ENCODE data around the gene MRPL11. TPM values are rescaled to one million over a fixed set of nuclear protein-coding genes. Genes with fewer than 3 reads are reported as not detected.
A peak's percentile ranks its signal among the peaks of the same experiment; 100 is the strongest.

Gene MRPL11
- total and polyA plus RNA-seq, 2 of the 13 experiments (the other 11 are each of a cell fraction or from before 2014, with no cell fraction given): 72.9 to 176 TPM

GRCh38 chr11:66438504-66439466 is at the start of gene MRPL11 (continued):
- TF ChIP-seq RARA (CRISPR knock-in tag; IDR thresholded peaks at IDR 0.05) (peak; percentile 18; the same call in 1 of the 2 replicates), ZNF326 (CRISPR knock-in tag; IDR thresholded peaks at IDR 0.05; ENCODE audit: borderline replicate concordance) (no peak), TCF12 (IDR thresholded peaks at IDR 0.05) (no peak), TCF12 (CRISPR knock-in tag; IDR thresholded peaks at IDR 0.05) (no peak), NCOA5 (CRISPR knock-in tag; IDR thresholded peaks at IDR 0.05) (no peak), ZNF670 (CRISPR knock-in tag; IDR thresholded peaks at IDR 0.05; ENCODE audit: borderline replicate concordance) (no peak), TIGD3 (CRISPR knock-in tag; IDR thresholded peaks at IDR 0.05; ENCODE audit: borderline replicate concordance) (no peak), ZNF18 (CRISPR knock-in tag; IDR thresholded peaks at IDR 0.05; ENCODE audit: insufficient replicate concordance) (peak; percentile 71), KLF12 (CRISPR knock-in tag; IDR thresholded peaks at IDR 0.05; ENCODE audit: borderline replicate concordance) (no peak), TBX2 (CRISPR knock-in tag; IDR thresholded peaks at IDR 0.05; ENCODE audit: borderline replicate concordance) (peak; percentile 23), ZNF773 (CRISPR knock-in tag; IDR thresholded peaks at IDR 0.05; ENCODE audit: borderline replicate concordance) (peak; percentile 78; the same call in 1 of the 2 replicates), PRPF4 (IDR thresholded peaks at IDR 0.05; ENCODE audit: low read depth, low read length, poor library complexity, severe bottlenecking) (no peak), ZSCAN22 (CRISPR knock-in tag; IDR thresholded peaks at IDR 0.05) (no peak), HNRNPLL (IDR thresholded peaks at IDR 0.05; ENCODE audit: low read depth, low read length, poor library complexity, severe bottlenecking) (no peak), NR2C2 (CRISPR knock-in tag; IDR thresholded peaks at IDR 0.05; ENCODE audit: borderline replicate concordance) (peak; percentile 99), ZFP36L2 (CRISPR knock-in tag; IDR thresholded peaks at IDR 0.05) (no peak), UBTF (CRISPR knock-in tag; IDR thresholded peaks at IDR 0.05) (peak; percentile 65), XRCC5 (optimal IDR thresholded peaks at IDR 0.05; ENCODE audit: low read length) (no peak), ZNF644 (CRISPR knock-in tag; IDR thresholded peaks at IDR 0.05; ENCODE audit: low read depth) (no peak), ZNF333 (CRISPR knock-in tag; IDR thresholded peaks at IDR 0.05; ENCODE audit: borderline replicate concordance) (no peak), PHF21A (CRISPR knock-in tag; IDR thresholded peaks at IDR 0.05) (peak; percentile 32; the same call in 1 of the 2 replicates), SCMH1 (CRISPR knock-in tag; IDR thresholded peaks at IDR 0.05; ENCODE audit: borderline replicate concordance) (no peak)
- TF ChIP-seq, protein P1, sequence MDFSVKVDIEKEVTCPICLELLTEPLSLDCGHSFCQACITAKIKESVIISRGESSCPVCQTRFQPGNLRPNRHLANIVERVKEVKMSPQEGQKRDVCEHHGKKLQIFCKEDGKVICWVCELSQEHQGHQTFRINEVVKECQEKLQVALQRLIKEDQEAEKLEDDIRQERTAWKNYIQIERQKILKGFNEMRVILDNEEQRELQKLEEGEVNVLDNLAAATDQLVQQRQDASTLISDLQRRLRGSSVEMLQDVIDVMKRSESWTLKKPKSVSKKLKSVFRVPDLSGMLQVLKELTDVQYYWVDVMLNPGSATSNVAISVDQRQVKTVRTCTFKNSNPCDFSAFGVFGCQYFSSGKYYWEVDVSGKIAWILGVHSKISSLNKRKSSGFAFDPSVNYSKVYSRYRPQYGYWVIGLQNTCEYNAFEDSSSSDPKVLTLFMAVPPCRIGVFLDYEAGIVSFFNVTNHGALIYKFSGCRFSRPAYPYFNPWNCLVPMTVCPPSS (IDR thresholded peaks at IDR 0.05): no peak

All from HepG2 (cell line).